ENCODE data around the gene LZTS2.

DNA sequence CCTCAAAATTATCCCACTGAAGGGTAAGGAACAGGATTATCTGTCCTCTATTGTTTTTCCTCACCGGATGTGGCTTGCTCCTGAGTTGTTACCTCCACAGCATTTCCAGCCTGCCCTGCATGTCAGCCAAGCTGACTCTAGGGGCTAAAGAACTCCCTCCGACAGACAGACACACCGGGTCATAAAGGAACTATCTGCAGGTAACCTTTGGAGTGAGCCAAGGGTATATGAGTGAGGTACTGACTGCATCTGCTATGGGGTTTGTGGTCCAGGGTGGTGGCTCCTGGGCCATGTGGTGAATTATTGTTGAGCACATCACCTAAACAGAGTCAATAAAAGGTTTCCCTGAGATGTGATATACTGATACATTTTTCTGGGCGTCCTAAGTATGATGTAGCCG, 55.3 kb downstream of the LZTS2 start:
- TF ChIP-seq, protein P1, sequence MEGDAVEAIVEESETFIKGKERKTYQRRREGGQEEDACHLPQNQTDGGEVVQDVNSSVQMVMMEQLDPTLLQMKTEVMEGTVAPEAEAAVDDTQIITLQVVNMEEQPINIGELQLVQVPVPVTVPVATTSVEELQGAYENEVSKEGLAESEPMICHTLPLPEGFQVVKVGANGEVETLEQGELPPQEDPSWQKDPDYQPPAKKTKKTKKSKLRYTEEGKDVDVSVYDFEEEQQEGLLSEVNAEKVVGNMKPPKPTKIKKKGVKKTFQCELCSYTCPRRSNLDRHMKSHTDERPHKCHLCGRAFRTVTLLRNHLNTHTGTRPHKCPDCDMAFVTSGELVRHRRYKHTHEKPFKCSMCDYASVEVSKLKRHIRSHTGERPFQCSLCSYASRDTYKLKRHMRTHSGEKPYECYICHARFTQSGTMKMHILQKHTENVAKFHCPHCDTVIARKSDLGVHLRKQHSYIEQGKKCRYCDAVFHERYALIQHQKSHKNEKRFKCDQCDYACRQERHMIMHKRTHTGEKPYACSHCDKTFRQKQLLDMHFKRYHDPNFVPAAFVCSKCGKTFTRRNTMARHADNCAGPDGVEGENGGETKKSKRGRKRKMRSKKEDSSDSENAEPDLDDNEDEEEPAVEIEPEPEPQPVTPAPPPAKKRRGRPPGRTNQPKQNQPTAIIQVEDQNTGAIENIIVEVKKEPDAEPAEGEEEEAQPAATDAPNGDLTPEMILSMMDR (conservative IDR thresholded peaks at IDR 0.05; ENCODE audit: low read depth, low read length): no peak
- no peak for TF ChIP-seq EZH2 (IDR thresholded peaks at IDR 0.05; ENCODE audit: borderline replicate concordance, low read depth, low read length, poor library complexity, severe bottlenecking)
